Myocyte (in vitro differentiated cells): ENCODE results near the gene MAPK4. TPM values are rescaled to one million over a fixed set of nuclear protein-coding genes. Genes with fewer than 3 reads are reported as not detected.
"Not testable (repeated sequence)": the region's sequence is repeated elsewhere in the genome, so short reads cannot be mapped to it uniquely, and the experiment has no call there.

Source experiments
- DNase-seq: peaks from one replicate; pipeline ENCODE4 v3.0.0-alpha.2; 2012; ENCODE audit warnings: low read depth
- total RNA-seq: library from RNA; depleted of rRNA; stranded (reverse); fragments of >200 nt; gene quantifications from 2 replicates; pipeline ENCODE4 v1.2.3, GENCODE V29; 2014

Gene MAPK4
- total RNA-seq, 1 donor from 2014 or later = not detected

DNA sequence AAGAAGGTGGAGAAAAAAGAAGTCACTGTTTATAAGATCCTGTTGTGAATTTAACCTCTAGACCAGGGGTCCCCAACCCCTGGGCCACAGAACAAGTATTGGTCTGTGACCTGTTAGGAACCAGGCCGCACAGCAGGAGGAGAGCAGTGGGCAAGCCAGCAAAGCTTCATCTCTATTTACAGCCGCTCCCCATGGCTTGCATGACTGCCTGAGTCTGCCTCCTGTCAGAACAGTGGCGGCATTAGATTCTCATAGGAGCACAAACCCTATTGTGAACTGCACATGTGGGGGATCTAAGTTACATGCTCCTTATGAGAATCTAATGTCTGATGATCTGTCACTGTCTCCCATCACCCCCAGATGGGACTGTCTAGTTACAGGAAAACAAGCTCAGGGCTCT lies 13.3 kb downstream of the MAPK4 start:
- DNase-seq = not testable (repeated sequence)

DNA sequence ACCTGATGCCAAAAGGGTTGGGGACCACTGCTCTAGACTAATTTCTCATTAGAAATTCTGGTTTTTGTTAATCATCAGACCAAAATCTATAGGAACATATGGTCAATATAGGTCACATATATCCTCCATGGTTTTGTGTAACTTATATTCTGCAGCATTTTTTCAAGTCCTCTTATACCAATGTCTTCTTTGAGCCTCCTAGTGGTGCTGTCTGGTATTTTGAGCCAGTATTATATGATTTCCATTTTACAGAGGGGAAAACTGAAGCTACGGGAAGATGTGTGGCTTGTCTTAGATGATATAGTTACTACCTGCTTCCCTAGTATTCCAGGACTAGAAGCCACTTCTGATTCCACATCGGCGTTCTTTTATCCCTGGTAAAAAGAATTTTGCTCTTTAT lies 13.8 kb downstream of the MAPK4 start:
- DNase-seq = no peak

DNA sequence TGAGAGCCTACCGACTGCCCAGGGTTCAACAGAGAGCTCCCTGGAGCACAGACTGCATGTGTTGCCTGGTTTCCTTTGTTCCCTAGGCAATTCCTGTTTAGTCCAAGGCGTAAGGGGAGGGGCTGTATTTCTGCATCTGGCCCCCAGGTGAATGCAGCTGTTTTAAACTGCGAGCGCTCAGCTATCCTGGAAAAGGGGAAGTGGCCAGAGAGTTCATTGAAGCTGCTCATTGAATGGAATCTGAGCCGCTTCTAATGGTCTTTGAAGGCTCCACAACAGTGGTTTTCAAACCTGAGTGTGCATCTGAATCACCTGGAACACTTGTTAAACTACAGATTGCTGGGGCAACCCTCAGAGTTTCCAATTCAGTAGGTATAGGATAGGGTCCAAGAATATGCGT lies 18.1 kb downstream of the MAPK4 start:
- no peak for DNase-seq

DNA sequence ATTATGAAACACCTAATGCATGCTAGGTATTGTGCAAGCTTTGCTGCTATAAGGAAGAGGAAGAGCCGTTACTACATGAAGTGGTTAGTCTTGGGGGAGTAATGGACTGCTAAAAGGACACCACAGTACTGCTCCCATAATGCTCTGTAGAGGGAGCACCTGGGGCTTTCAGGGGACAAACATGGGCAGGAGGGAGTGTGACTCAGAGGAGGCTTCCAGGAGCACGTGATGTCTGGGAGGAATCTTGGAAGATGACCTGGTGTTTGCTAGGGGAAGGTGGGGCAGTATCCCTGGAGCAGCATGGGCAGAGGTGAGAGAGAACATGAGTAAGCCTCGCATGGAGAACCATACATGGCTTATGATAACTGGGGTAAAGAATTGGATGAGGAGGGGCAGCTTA lies 18.8 kb downstream of the MAPK4 start:
- DNase-seq = no peak

DNA sequence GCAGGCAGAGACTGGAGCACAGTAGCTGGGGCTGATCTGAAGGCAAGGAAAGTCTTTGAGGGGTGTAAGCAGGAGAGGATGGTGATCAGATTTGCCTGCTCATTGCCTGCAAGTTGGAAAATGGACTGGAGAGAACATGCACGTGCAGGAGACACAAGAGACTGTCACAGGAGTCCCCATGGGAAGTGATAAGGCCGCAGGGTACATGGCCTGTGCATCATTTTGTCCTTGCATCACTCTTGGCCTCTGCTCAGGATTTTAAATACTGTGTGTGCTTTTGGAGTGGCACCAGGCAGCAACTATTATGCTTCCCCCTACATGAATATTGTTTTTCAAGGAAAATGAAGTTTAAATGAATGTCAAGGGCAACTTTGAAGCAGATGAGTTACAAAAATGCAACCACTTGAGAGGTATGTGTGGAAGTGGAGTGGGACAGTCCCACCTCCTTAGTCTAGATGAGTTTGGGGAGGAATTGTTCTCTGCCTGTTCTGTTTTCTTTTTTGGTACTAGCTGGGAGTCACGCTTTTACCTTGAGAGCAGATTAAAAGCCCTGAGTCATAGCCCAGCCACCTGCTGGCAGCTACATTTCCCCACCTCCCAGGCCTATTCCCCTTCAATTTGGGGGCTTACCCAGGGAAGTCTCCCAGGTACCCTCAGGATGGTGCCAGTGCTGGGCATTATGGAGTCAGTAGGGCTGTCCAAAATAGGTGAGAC lies 19.3 kb downstream of the MAPK4 start:
- no peak for DNase-seq

DNA sequence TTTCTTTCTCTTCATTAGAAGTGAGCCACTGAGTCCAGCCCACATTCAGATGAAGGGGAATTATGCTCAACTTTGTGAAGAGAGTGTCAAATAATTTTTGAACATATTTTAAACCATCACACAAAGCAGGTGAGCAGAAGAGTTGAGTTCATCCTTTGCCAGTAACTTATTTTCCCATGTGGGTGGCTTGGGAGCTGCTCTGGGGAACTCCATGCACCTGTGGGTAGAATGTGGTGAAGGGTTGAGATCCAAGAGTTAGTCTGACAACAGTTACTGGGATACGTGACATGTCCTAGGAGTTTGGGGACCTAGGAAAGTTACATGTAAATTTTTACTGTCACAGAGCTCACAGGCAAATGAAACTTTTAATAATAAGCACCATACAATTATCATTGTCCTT lies 21.6 kb downstream of the MAPK4 start:
- DNase-seq = no peak

DNA sequence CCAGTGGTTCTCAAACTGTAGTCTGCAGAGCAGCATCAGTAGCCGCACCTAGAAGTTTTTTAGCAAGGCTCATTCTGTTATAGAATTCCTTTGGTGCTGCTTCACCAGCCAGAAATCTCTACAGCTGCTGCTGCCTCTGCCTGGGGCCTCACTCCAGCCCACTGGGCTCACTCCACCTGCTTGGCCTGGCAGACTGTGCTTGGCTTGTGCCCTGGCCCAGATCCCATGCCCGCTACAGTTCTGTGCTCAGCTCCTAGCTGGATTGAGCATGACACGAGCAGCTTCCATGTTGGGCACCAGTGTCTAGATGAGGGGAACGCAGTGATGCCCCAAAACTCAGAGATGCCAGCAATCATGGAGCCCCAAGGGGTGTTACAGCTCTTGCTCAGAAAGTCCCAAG lies 22.6 kb downstream of the MAPK4 start:
- no peak for DNase-seq

- no peak for DNase-seq
Measured at GRCh38 chr18:50586710-50587109, 26.8 kb downstream of the MAPK4 start.

GRCh38 chr18:50590593-50590992 lies 30.7 kb downstream of the MAPK4 start:
- no peak for DNase-seq

DNA sequence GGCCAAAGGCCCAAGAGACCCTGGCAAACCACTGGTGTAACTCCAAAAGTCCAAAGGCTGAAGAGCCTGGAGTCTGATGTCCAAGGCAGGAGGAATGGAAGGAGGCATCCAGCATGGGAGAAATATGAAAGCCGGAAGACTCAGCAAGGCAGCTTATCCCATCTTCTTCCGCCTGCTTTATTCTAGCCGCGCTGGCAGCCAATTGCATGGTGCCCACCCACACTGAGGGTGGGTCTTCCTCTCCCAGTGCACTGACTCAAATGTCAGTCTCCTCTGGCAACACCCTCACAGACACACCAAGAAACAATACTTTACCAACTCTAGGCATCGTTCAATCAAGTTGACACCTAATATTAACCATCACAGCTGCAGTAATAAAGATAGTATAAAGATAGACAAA lies 34.1 kb downstream of the MAPK4 start:
- DNase-seq = no peak

- no peak for DNase-seq
Measured at GRCh38 chr18:50594942-50595341, 35.1 kb downstream of the MAPK4 start.

DNA sequence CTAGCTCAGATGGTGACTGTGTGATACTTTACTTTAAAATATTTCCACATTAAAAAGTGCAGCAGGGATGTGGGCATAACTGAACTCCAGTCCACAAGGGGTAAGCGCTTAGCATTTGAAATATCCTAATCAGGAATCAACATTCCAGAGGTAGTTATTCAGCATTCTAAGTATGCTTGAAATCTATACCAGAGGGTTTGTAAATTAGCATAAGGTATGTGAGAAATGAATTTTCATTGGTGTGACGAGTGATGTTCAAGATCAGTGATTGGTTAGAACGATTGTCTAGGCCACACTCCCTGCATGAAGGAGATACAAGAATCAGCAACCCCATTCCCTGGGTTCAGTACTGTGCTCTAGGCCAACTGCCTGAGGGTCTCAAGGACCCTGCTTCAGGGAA lies 42.6 kb downstream of the MAPK4 start:
- DNase-seq = no peak

DNA sequence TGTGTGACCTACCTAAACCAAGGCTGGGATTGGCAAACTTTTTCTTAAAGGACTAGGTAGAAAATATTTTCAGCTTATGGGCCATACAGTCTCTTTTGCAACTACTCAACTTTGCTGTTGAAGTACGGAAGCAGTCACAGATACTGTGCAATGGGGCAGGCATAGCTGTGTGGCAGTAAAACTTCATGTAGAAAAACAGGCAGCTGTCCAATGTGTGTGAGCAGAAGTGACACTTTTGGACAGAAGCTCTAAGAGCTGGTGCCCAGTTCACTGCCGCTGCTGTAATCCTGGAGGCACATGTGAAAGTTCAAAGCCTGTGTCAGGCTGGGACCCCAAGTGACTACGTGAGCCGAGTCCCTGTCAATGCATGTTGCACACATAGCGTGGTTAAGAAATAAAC lies 46.7 kb downstream of the MAPK4 start:
- no peak for DNase-seq

DNA sequence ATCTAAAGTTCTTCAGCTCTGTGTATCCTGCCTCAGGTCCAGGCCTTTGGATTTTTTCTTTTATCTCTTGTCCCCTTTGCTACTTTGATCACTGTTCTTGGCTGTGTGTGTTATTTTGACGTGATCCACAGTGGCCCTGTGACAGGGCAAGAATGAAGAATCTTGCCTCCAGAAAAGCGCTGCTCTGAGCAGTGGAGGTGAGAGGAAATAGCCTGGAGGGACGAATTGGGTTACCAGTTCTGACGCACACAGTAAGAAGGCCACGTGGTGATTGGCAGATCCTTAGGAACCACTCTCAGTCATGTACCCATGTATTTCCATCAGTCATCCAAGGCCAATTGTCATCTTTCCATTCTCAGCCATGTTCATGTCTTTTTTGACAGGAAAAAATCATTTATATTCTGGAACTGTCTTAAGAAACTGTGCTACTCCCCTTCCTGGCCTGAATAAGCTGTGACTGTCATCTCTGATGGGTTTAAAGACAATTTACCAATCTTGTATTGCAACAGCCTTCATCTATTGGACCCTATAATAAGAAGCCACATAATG lies 47.6 kb downstream of the MAPK4 start:
- no peak for DNase-seq

- not testable (repeated sequence) for DNase-seq
Measured at GRCh38 chr18:50609171-50609570, 49.3 kb downstream of the MAPK4 start.

DNA sequence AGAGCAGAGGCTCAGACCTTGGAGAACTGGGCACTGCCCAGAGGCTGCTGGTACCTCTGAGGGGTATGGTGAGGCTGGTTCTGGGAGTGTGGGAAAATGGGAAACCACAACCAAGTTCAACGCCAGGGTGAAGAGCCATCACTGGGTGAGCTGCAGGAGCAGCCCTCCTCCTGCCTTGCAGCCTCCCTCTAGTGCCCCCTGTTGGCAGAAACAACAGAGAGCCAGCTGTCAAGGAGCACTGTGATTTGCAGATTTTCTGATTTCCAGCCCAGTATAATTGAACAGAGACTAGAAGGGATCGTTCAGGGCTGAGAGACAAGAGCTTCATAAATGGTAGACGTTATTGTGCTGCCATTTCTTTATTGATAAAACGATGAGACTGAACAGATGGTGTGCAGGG lies 50.5 kb downstream of the MAPK4 start:
- DNase-seq = no peak

DNA sequence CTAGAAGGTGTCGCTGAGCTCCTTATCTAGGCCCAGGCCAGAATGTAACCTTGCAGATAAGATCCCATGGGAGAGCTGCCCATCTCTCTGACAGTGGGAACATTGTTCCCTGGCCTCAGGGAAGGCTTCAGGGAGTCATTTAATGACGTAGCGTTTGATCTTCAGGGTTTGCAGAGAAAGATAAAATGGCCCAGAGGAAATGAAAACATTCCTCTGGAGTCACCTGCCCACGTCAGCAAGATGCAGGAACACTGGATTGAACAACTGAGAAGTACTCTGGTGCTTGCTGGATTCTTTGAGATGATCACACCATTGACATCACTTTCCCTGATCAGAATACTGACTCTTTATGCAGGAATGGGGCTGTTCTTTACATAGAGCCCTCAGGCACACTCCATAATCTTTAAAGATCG lies 51.6 kb downstream of the MAPK4 start:
- DNase-seq = no peak

- DNase-seq = no peak
Measured at GRCh38 chr18:50614838-50615237, 55.0 kb downstream of the MAPK4 start.

DNA sequence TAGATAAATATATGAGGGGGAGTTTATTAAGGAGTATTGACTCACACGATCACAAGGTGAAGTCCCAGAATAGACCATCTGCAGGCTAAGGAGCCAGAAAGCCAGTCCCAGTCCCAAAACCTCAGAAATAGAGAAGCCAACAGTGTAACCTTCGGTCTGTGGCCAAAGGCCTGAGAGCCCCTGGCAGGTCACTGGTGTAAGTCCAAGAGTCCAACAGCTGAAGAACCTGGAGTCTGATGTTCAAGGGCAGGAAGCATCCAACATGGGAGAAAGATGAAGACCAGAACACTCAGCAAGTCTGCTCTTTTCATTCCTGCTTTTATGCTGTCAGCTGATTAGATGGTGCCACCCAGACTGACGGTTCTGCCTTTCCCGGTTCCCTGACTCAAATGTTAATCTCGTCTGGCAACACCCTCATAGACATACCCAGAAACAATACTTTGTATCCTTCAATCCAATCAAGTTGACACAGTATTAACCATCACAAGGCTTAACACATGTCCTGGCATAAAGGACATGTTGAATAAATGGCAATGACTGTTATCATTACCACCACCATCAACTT lies 56.7 kb downstream of the MAPK4 start:
- no peak for DNase-seq

DNA sequence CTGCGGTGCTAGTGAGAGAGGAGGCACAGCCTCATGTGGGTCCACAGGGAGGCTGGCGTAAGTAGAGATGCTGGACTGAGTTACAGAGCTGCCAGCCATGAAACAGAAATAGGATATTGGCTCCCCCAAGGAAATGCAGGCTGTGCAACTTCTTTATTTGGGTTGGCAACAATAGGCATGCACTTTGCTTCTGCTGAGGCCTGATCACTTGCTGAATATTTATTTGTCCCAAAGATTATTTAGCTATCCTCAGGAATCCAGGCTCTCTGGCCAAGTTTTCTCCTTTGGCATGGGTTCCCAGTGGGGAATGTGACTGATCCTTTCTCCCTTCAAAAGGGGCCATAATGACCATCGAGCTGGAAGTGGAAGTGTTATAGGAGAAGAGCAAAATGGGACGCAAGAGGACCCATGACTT lies 60.0 kb downstream of the MAPK4 start:
- DNase-seq = no peak

GRCh38 chr18:50620319-50620718 lies 60.4 kb downstream of the MAPK4 start:
- no peak for DNase-seq

- DNase-seq = no peak
Measured at GRCh38 chr18:50621366-50621765, 61.5 kb downstream of the MAPK4 start.

- no peak for DNase-seq
Measured at GRCh38 chr18:50622320-50622719, 62.4 kb downstream of the MAPK4 start.
